Measurements from ENCODE around the gene CALD1.

- no peak for TF ChIP-seq CTCF (IDR thresholded peaks at IDR 0.05)
- TF ChIP-seq EP300 (IDR thresholded peaks at IDR 0.05), result no peak
These were observed 48.9 kb downstream of the CALD1 start for GRCh38 chr7:134828361-134828760.

Measured in upper lobe of left lung (tissue), 4 donors.